H9 (cell line): ENCODE results near the gene IL1RAPL2. TPM values are rescaled to one million over a fixed set of nuclear protein-coding genes. Genes with fewer than 3 reads are reported as not detected.

ENCODE experiments used
- DNase-seq: peaks from one replicate; pipeline ENCODE4 v3.0.0-alpha.2; 2017
- H2AFZ ChIP-seq: one replicate; pipeline ENCODE4 v1.6.1; 2013; ENCODE audit warnings: mild to moderate bottlenecking, low read length, control low read depth, moderate library complexity
- H2AK5ac ChIP-seq: 2 replicates; pipeline ENCODE4 v1.6.1; 2013; ENCODE audit warnings: low read length, control low read depth, mixed read lengths; ENCODE audit not compliant: insufficient read length
- H2BK120ac ChIP-seq: one replicate; pipeline ENCODE4 v1.6.1; 2013; ENCODE audit warnings: low read depth, mild to moderate bottlenecking, low read length, control low read depth, inconsistent platforms; ENCODE audit not compliant: poor library complexity, severe bottlenecking
- H2BK12ac ChIP-seq: 2 replicates; pipeline ENCODE4 v1.6.1; 2013; ENCODE audit warnings: low read length, control low read depth, mixed read lengths, low read depth; ENCODE audit not compliant: insufficient read length
- H2BK15ac ChIP-seq: 2 replicates; pipeline ENCODE4 v1.6.1; 2013; ENCODE audit warnings: low read depth, low read length, control low read depth
- H2BK20ac ChIP-seq: one replicate; pipeline ENCODE4 v1.6.1; 2013; ENCODE audit warnings: low read depth, mild to moderate bottlenecking, low read length, control low read depth, inconsistent platforms; ENCODE audit not compliant: poor library complexity, severe bottlenecking
- H2BK5ac ChIP-seq: 2 replicates; pipeline ENCODE4 v1.6.1; 2013; ENCODE audit warnings: low read length, control low read depth, mixed read lengths; ENCODE audit not compliant: insufficient read length
- H3K14ac ChIP-seq: 2 replicates; pipeline ENCODE4 v1.6.1; 2013; ENCODE audit warnings: low read length, control low read depth; ENCODE audit not compliant: insufficient read depth
- H3K18ac ChIP-seq: 2 replicates; pipeline ENCODE4 v1.6.1; 2013; ENCODE audit warnings: low read depth, mild to moderate bottlenecking, mixed read lengths, low read length, control low read depth; ENCODE audit not compliant: insufficient read length
- H3K23ac ChIP-seq: 2 replicates; pipeline ENCODE4 v1.6.1; 2013; ENCODE audit warnings: low read length, control low read depth, mixed read lengths, low read depth; ENCODE audit not compliant: insufficient read length
- H3K23me2 ChIP-seq: 2 replicates; pipeline ENCODE4 v1.6.1; 2013; ENCODE audit warnings: low read depth, mild to moderate bottlenecking, mixed read lengths, low read length, control low read depth; ENCODE audit not compliant: insufficient read length, poor library complexity, severe bottlenecking
- H3K27ac ChIP-seq: 2 replicates; pipeline ENCODE4 v1.5.1; 2013; ENCODE audit warnings: low read length, control low read depth, mixed read lengths, low read depth; ENCODE audit not compliant: insufficient read length
- H3K27me3 ChIP-seq: 2 replicates; pipeline ENCODE4 v1.6.1; 2013; ENCODE audit warnings: low read length, control low read depth, inconsistent platforms; ENCODE audit not compliant: insufficient read depth
- H3K4ac ChIP-seq: 2 replicates; pipeline ENCODE4 v1.6.1; 2013; ENCODE audit warnings: low read depth, mild to moderate bottlenecking, control low read depth, inconsistent platforms, low read length, moderate library complexity
- H3K4me1 ChIP-seq: 2 replicates; pipeline ENCODE4 v1.6.1; 2013; ENCODE audit warnings: low read length, control low read depth, inconsistent platforms; ENCODE audit not compliant: insufficient read depth
- H3K4me2 ChIP-seq: 2 replicates; pipeline ENCODE4 v1.6.1; 2013; ENCODE audit warnings: low read length, control low read depth, mixed read lengths; ENCODE audit not compliant: insufficient read length, insufficient read depth
- H3K56ac ChIP-seq: 2 replicates; pipeline ENCODE4 v1.6.1; 2013; ENCODE audit warnings: low read depth, mild to moderate bottlenecking, mixed read lengths, low read length, control low read depth; ENCODE audit not compliant: insufficient read length
- H3K79me1 ChIP-seq: 2 replicates; pipeline ENCODE4 v1.6.1; 2013; ENCODE audit warnings: low read depth, mild to moderate bottlenecking, moderate library complexity, low read length, control low read depth, inconsistent platforms; ENCODE audit not compliant: insufficient read depth, poor library complexity, severe bottlenecking
- H3K79me2 ChIP-seq: 2 replicates; pipeline ENCODE4 v1.6.1; 2013; ENCODE audit warnings: low read length, control low read depth, inconsistent platforms; ENCODE audit not compliant: insufficient read depth
- H3K9ac ChIP-seq: 2 replicates; pipeline ENCODE4 v1.6.1; 2013; ENCODE audit warnings: low read length, control low read depth, mixed read lengths; ENCODE audit not compliant: insufficient read length; ENCODE audit errors: extremely low read depth
- H3K9me3 ChIP-seq: one replicate; pipeline ENCODE4 v1.6.1; 2013; ENCODE audit warnings: low read depth, low read length, inconsistent platforms; ENCODE audit not compliant: control insufficient read depth
- H3T11ph ChIP-seq: one replicate; pipeline ENCODE4 v1.6.1; 2013; ENCODE audit warnings: mild to moderate bottlenecking, low read length, control low read depth, inconsistent platforms
- H4K20me1 ChIP-seq: one replicate; pipeline ENCODE4 v1.6.1; 2013; ENCODE audit not compliant: control insufficient read depth, insufficient read length, insufficient read depth
- H4K5ac ChIP-seq: 2 replicates; pipeline ENCODE4 v1.6.1; 2013; ENCODE audit warnings: low read depth, mild to moderate bottlenecking, mixed read lengths, low read length, control low read depth; ENCODE audit not compliant: insufficient read length
- H4K8ac ChIP-seq: replicated peaks from 2 replicates; pipeline ENCODE4 v1.6.1; 2013; ENCODE audit warnings: low read length, control low read depth, mixed read lengths, low read depth; ENCODE audit not compliant: insufficient read length
- H4K91ac ChIP-seq: 2 replicates; pipeline ENCODE4 v1.6.1; 2013; ENCODE audit warnings: low read depth, mild to moderate bottlenecking, moderate library complexity, mixed read lengths, low read length, control low read depth; ENCODE audit not compliant: insufficient read length
- H3K27ac Mint-ChIP-seq, 3 experiments: 2 replicates in 2 of 3; 3 replicates in 1 of 3; pipeline ENCODE4 v1.8.0; 2020 to 2021; ENCODE audit warnings: mixed read lengths in 3 of 3, mild to moderate bottlenecking in 1 of 3, moderate library complexity in 1 of 3
- H3K27me3 Mint-ChIP-seq: 2 replicates; pipeline ENCODE4 v1.8.0; 2021; ENCODE audit warnings: low read depth, mild to moderate bottlenecking, moderate library complexity, mixed read lengths
- H3K36me3 Mint-ChIP-seq, 3 experiments: 2 replicates in 2 of 3; 3 replicates in 1 of 3; pipeline ENCODE4 v1.8.0; 2020 to 2021; ENCODE audit warnings: low read depth in 3 of 3, mixed read lengths in 3 of 3; ENCODE audit not compliant: insufficient read depth in 1 of 3
- H3K4me1 Mint-ChIP-seq, 2 experiments: 2 replicates each; pipeline ENCODE4 v1.8.0; 2020; ENCODE audit warnings: mixed read lengths in 2 of 2
- H3K4me3 Mint-ChIP-seq, 2 experiments: 2 replicates in 1 of 2; 3 replicates in 1 of 2; pipeline ENCODE4 v1.8.0; 2020 to 2021; ENCODE audit warnings: mild to moderate bottlenecking in 2 of 2, mixed read lengths in 2 of 2, moderate library complexity in 1 of 2
- H3K9me3 Mint-ChIP-seq, 2 experiments: 2 replicates in 1 of 2; 3 replicates in 1 of 2; pipeline ENCODE4 v1.8.0; 2020; ENCODE audit warnings: mild to moderate bottlenecking in 2 of 2, mixed read lengths in 2 of 2, moderate library complexity in 1 of 2
- total RNA-seq: library from RNA; stranded (reverse); gene quantifications from 2 replicates; pipeline ENCODE4 v1.2.1, GENCODE V29; 2021
- TF ChIP-seq, protein P1 (sequence below): fragments of 200-600 bp; sonication (generic); conservative IDR thresholded peaks from 3 replicates; pipeline ENCODE4 v1.8.0; 2021; ENCODE audit warnings: antibody characterized with exemption, mild to moderate bottlenecking

IL1RAPL2 gene
- total RNA-seq, 1 experiment from 2014 or later: not detected

- H4K20me1 ChIP-seq: no peaks in the 10 kb centered on the region
- no peak overlapping the region for H4K91ac ChIP-seq
- peaks cover 13 to 14% of the 10 kb centered on the region in 2 experiments for H3K4me1 Mint-ChIP-seq
- no peak overlapping the region for H3T11ph ChIP-seq
- no peaks in the 10 kb centered on the region for H3K36me3 Mint-ChIP-seq
- H3K79me1 ChIP-seq: no peaks in the 10 kb centered on the region
- H3K4me3 Mint-ChIP-seq: no peak overlapping the region
- H2BK12ac ChIP-seq: no peak overlapping the region
- H3K79me2 ChIP-seq: no peaks in the 10 kb centered on the region
- H2BK15ac ChIP-seq: no peak overlapping the region
- H3K9ac ChIP-seq: no peak overlapping the region
- no peak overlapping the region for H3K23ac ChIP-seq
- no peak overlapping the region for H2AK5ac ChIP-seq
- no peak overlapping the region for H2AFZ ChIP-seq
- no peaks in the 10 kb centered on the region; the same call in 1 of the 2 replicates for H3K4me1 ChIP-seq
- H3K23me2 ChIP-seq: no peaks in the 10 kb centered on the region
- TF ChIP-seq, protein P1, sequence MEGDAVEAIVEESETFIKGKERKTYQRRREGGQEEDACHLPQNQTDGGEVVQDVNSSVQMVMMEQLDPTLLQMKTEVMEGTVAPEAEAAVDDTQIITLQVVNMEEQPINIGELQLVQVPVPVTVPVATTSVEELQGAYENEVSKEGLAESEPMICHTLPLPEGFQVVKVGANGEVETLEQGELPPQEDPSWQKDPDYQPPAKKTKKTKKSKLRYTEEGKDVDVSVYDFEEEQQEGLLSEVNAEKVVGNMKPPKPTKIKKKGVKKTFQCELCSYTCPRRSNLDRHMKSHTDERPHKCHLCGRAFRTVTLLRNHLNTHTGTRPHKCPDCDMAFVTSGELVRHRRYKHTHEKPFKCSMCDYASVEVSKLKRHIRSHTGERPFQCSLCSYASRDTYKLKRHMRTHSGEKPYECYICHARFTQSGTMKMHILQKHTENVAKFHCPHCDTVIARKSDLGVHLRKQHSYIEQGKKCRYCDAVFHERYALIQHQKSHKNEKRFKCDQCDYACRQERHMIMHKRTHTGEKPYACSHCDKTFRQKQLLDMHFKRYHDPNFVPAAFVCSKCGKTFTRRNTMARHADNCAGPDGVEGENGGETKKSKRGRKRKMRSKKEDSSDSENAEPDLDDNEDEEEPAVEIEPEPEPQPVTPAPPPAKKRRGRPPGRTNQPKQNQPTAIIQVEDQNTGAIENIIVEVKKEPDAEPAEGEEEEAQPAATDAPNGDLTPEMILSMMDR: no peak
- no peak for DNase-seq
- no peak overlapping the region for H2BK120ac ChIP-seq
- no peak overlapping the region for H3K27ac ChIP-seq
- no peaks in the 10 kb centered on the region for H3K27me3 Mint-ChIP-seq
- no peak overlapping the region for H3K27ac Mint-ChIP-seq
- H4K8ac ChIP-seq: no peak overlapping the region
- no peak overlapping the region for H2BK5ac ChIP-seq
- no peak overlapping the region for H4K5ac ChIP-seq
- H3K18ac ChIP-seq: no peak overlapping the region
- no peak overlapping the region for H3K14ac ChIP-seq
- H3K4me2 ChIP-seq: no peak overlapping the region
- peaks cover 0 to 48% of the 10 kb centered on the region in 2 experiments; a peak in 2 of 5 replicates for H3K9me3 Mint-ChIP-seq
- H3K27me3 ChIP-seq: no peaks in the 10 kb centered on the region
- H3K56ac ChIP-seq: no peak overlapping the region
- H3K4ac ChIP-seq: no peak overlapping the region
- no peaks in the 10 kb centered on the region for H3K9me3 ChIP-seq
- H2BK20ac ChIP-seq: no peak overlapping the region
These were observed 176.4 kb downstream of the IL1RAPL2 start for GRCh38 chrX:104742355-104742754.
